ENCODE measurements around the gene CNMD.

Gene CNMD

GRCh38 chr13:52664272-52664671 is 75.3 kb downstream of the CNMD start:
- TF ChIP-seq CTCF (IDR thresholded peaks at IDR 0.05; ENCODE audit: control insufficient read depth, insufficient read depth, low read depth, low read length, missing control alignments) = no peak
- H3K4me3 ChIP-seq (ENCODE audit: control insufficient read depth, low read depth, low read length) = no peak overlapping the region
- no peak for DNase-seq (ENCODE audit: low read depth)

- no peak overlapping the region for H3K4me3 ChIP-seq (ENCODE audit: control insufficient read depth, low read depth, low read length)
- DNase-seq (ENCODE audit: low read depth) = no peak
- no peak for TF ChIP-seq CTCF (IDR thresholded peaks at IDR 0.05; ENCODE audit: control insufficient read depth, insufficient read depth, low read depth, low read length, missing control alignments)
Measured at GRCh38 chr13:52659340-52659739, 80.3 kb downstream of the CNMD start.
